Spleen (tissue), 11 donors: ENCODE data around the gene CREB3L2. TPM values are rescaled to one million over a fixed set of nuclear protein-coding genes. Genes with fewer than 3 reads are reported as not detected.

Experiments used
- DNase-seq: peaks from one replicate; pipeline ENCODE4 v3.0.0-alpha.2; 2020
- H3K27ac ChIP-seq, 8 donors: fragments of 200-600 bp; sonication (generic) in 7 of 8; 1 replicate in 4 of 8; 2 replicates in 4 of 8; pipeline versions ENCODE4 v1.5.0 to v1.8.0; 2016 to 2021; ENCODE audit warnings: inconsistent platforms in 4 of 8, mild to moderate bottlenecking in 4 of 8, moderate library complexity in 1 of 8
- H3K27me3 ChIP-seq, 7 donors: fragments of 200-600 bp; sonication (generic) in 6 of 7; replicated peaks in 1 of 7; 1 replicate in 4 of 7; 2 replicates in 3 of 7; pipeline versions ENCODE4 v1.5.0 to v1.8.0; 2016 to 2021; ENCODE audit warnings: inconsistent platforms in 3 of 7, mild to moderate bottlenecking in 1 of 7
- H3K36me3 ChIP-seq, 6 donors: fragments of 200-600 bp; sonication (generic) in 5 of 6; 1 replicate in 4 of 6; 2 replicates in 2 of 6; pipeline versions ENCODE4 v1.5.0 to v1.8.0; 2016 to 2021; ENCODE audit warnings: inconsistent platforms in 2 of 6
- H3K4me1 ChIP-seq, 6 donors: fragments of 200-600 bp; sonication (generic) in 5 of 6; 1 replicate in 3 of 6; 2 replicates in 3 of 6; pipeline versions ENCODE4 v1.5.0 to v1.8.0; 2016 to 2021; ENCODE audit warnings: inconsistent platforms in 3 of 6
- H3K4me3 ChIP-seq, 8 donors: fragments of 200-600 bp; sonication (generic) in 7 of 8; 1 replicate in 4 of 8; 2 replicates in 4 of 8; pipeline versions ENCODE4 v1.5.0 to v1.8.0; 2016 to 2021; ENCODE audit warnings: inconsistent platforms in 4 of 8, mild to moderate bottlenecking in 4 of 8, moderate library complexity in 2 of 8
- H3K9me3 ChIP-seq, 8 donors: fragments of 200-600 bp; sonication (generic) in 7 of 8; 1 replicate in 4 of 8; 2 replicates in 4 of 8; pipeline versions ENCODE4 v1.5.0 to v1.8.0; 2016 to 2021; ENCODE audit warnings: inconsistent platforms in 4 of 8
- CTCF ChIP-seq, 11 experiments: fragments of 200-600 bp in 7 of 11; fragments of 450-650 bp in 4 of 11; sonication (generic) in 4 of 11; IDR thresholded peaks in 8 of 11; conservative IDR thresholded peaks in 3 of 11; 1 replicate in 7 of 11; 2 replicates in 4 of 11; pipeline versions ENCODE4 v1.4.0 to v1.8.0; 2016 to 2021; ENCODE audit warnings: antibody characterized with exemption in 11 of 11, inconsistent platforms in 4 of 11, mild to moderate bottlenecking in 1 of 11
- POLR2A ChIP-seq, 3 donors: fragments of 450-650 bp; IDR thresholded peaks; one replicate each; pipeline ENCODE4 v1.5.1; 2017; ENCODE audit warnings: antibody characterized with exemption in 3 of 3, mild to moderate bottlenecking in 1 of 3
- POLR2AphosphoS5 ChIP-seq, 3 donors: sonication (generic); formaldehyde crosslinking; IDR thresholded peaks; one replicate each; pipeline ENCODE4 v1.5.1; 2017; ENCODE audit warnings: antibody characterized with exemption in 3 of 3
- WGBS, 5 donors: extraction: QIAGEN DNeasy Blood & Tissue Kit in 3 of 5; methylation state at CpG; one replicate each; pipeline versions ENCODE4 v1.1.5 to v1.1.7; 2013 to 2018; 5-methylcytosine and 5-hydroxymethylcytosine counted together
- intact Hi-C: fragments of 100-400 bp; cut with DNase I; formaldehyde crosslinking; loops from one replicate; pipeline ENCODE4 v1.15.0; 2023; ENCODE audit warnings: low total_unique reads
- polyA plus RNA-seq, 3 donors: library from polyadenylated mRNA; stranded (reverse); fragments of 200-250 nt; gene quantifications; one replicate each; pipeline ENCODE4 v1.2.1, GENCODE V29; 2013
- total RNA-seq, 7 donors: library from RNA; depleted of rRNA in 3 of 7; stranded (reverse); fragments of >200 nt in 3 of 7; fragmentation: NEBNext Ultra II Directional in 4 of 7; extraction: Animal tissue kit (Norgen Biotek cat#: 25700) in 4 of 7; gene quantifications; one replicate each; pipeline versions ENCODE4 v1.1.0 to v1.2.1, GENCODE V29; 2016 to 2021
- donor health status: healthy with polysubstance abuse.
- donor health status: DM: no; HTN: no; CAD: no; lungs with moderate emphysema.
- donor health status: DM: no; HTN: no; CAD: no.
- donor health status: Bipolar disorder and iron deficiency.
- donor health status: healthy.
- donor health status: DM: no; HTN: no; CAD: no.
- donor health status: DM: yes; HTN: yes; CAD: no.

Gene CREB3L2
- total and polyA plus RNA-seq, 10 donors: 3.5 to 68.4 (median 42.4) TPM

- Histone ChIP-seq H3K9me3 (no peaks in the 10 kb centered on the region), H3K4me1 (peaks cover 0 to 35% (median 10%) of the 10 kb centered on the region in 6 donors), H3K36me3 (peaks cover 0 to 12% (median 0%) of the 10 kb centered on the region in 6 donors), H3K27ac (no peak overlapping the region), H3K27me3 (no peaks in the 10 kb centered on the region), H3K4me3 (no peak overlapping the region)
- WGBS, 5 donors: 52 to 83% (median 69%) methylated on average over 2 of the region's 2 CpGs
- intact Hi-C loops: no loop called here
- DNase-seq: no peak
- TF ChIP-seq POLR2AphosphoS5 (IDR thresholded peaks at IDR 0.05) (no peak), POLR2A (IDR thresholded peaks at IDR 0.05) (no peak), CTCF (IDR thresholded peaks at IDR 0.05 in 8 of 11, conservative IDR thresholded peaks at IDR 0.05 in 3 of 11) (no peak)
Observed at GRCh38 chr7:137954614-137955013, 47.3 kb downstream of the CREB3L2 start.

- Histone ChIP-seq H3K36me3 (peaks cover 0 to 12% (median 0%) of the 10 kb centered on the region in 6 donors), H3K4me1 (peaks cover 0 to 30% (median 7%) of the 10 kb centered on the region in 6 donors), H3K27ac (peak overlapping the region in 1 of 8 donors; percentile 9), H3K4me3 (no peak overlapping the region), H3K27me3 (no peaks in the 10 kb centered on the region), H3K9me3 (no peaks in the 10 kb centered on the region)
- intact Hi-C loops: no loop called here
- no peak for DNase-seq
- TF ChIP-seq POLR2AphosphoS5 (IDR thresholded peaks at IDR 0.05) (no peak), CTCF (IDR thresholded peaks at IDR 0.05 in 8 of 11, conservative IDR thresholded peaks at IDR 0.05 in 3 of 11) (no peak), POLR2A (IDR thresholded peaks at IDR 0.05) (no peak)
- 70 to 77% (median 75%) methylated on average over 6 of the region's 6 CpGs for WGBS, 5 donors
Observed at GRCh38 chr7:137953665-137954470, 48.0 kb downstream of the CREB3L2 start.

- intact Hi-C loops: no loop called here
- WGBS, 5 donors: 81 to 91% (median 84%) methylated on average over 8 of the region's 8 CpGs
- H3K4me3 ChIP-seq: no peak overlapping the region
- TF ChIP-seq CTCF (IDR thresholded peaks at IDR 0.05 in 8 of 11, conservative IDR thresholded peaks at IDR 0.05 in 3 of 11) (no peak), POLR2A (IDR thresholded peaks at IDR 0.05) (no peak), POLR2AphosphoS5 (IDR thresholded peaks at IDR 0.05) (no peak)
- DNase-seq: no peak
- H3K27me3 ChIP-seq: no peaks in the 10 kb centered on the region
- H3K27ac ChIP-seq: peak overlapping the region in 1 of 8 donors; percentile 9
- H3K9me3 ChIP-seq: no peaks in the 10 kb centered on the region
- H3K4me1 ChIP-seq: peaks cover 0 to 23% (median 5%) of the 10 kb centered on the region in 6 donors
- peaks cover 0 to 6% (median 0%) of the 10 kb centered on the region in 6 donors for H3K36me3 ChIP-seq
Observed at GRCh38 chr7:137953043-137953664, 48.7 kb downstream of the CREB3L2 start.

GRCh38 chr7:137952426-137952805 lies 49.5 kb downstream of the CREB3L2 start:
- H3K4me3 ChIP-seq: no peak overlapping the region
- no peaks in the 10 kb centered on the region for H3K36me3 ChIP-seq
- intact Hi-C loops: no loop called here
- 87 to 95% (median 90%) methylated on average over 2 of the region's 2 CpGs for WGBS, 5 donors
- H3K4me1 ChIP-seq: peaks cover 0 to 22% (median 5%) of the 10 kb centered on the region in 6 donors
- DNase-seq: no peak
- no peaks in the 10 kb centered on the region for H3K27me3 ChIP-seq
- no peak for TF ChIP-seq POLR2AphosphoS5 (IDR thresholded peaks at IDR 0.05)
- TF ChIP-seq POLR2A (IDR thresholded peaks at IDR 0.05): no peak
- no peak for TF ChIP-seq CTCF (IDR thresholded peaks at IDR 0.05 in 8 of 11, conservative IDR thresholded peaks at IDR 0.05 in 3 of 11)
- H3K27ac ChIP-seq: peak overlapping the region in 1 of 8 donors; percentile 9
- no peaks in the 10 kb centered on the region for H3K9me3 ChIP-seq
